ENCODE results near the gene IGFLR1. TPM values are rescaled to one million over a fixed set of nuclear protein-coding genes. Genes with fewer than 3 reads are reported as not detected.
"Not testable (repeated sequence)": the region's sequence is repeated elsewhere in the genome, so short reads cannot be mapped to it uniquely, and the experiment has no call there.

The IGFLR1 gene
- total RNA-seq, 2 experiments from 2014 or later, result 63.0 to 63.4 TPM

- Mint-ChIP-seq H3K27me3 (no peaks in the 10 kb centered on the region), H3K9me3 (no peaks in the 10 kb centered on the region), H3K36me3 (peaks cover 23% of the 10 kb centered on the region), H3K27ac (no peak overlapping the region), H3K4me1 (no peaks in the 10 kb centered on the region), H3K4me3 (no peak overlapping the region)
- DNase-seq (no peak), ATAC-seq (ENCODE audit: low read depth) (no peak)
- POLR2A ChIA-PET, result interaction anchor here (0.7 to 1.6 kb wide), 3 partner anchors 9 to 21 kb away, joined by 3 to 8 read pairs (median 4); partner anchors contain the start of gene LIN37
These were observed 14.9 kb downstream of the IGFLR1 start for GRCh38 chr19:35727053-35727955.

GRCh38 chr19:35725216-35725861 is 16.9 kb downstream of the IGFLR1 start:
- ATAC-seq (ENCODE audit: low read depth) (no peak), DNase-seq (no peak)
- Mint-ChIP-seq H3K9me3 (no peaks in the 10 kb centered on the region), H3K4me1 (no peaks in the 10 kb centered on the region), H3K4me3 (no peak overlapping the region), H3K36me3 (peaks cover 25% of the 10 kb centered on the region), H3K27ac (no peak overlapping the region), H3K27me3 (no peaks in the 10 kb centered on the region)
- POLR2A ChIA-PET, result no interaction called here

- Mint-ChIP-seq H3K36me3 (peaks cover 22% of the 10 kb centered on the region), H3K27me3 (no peaks in the 10 kb centered on the region), H3K27ac (no peak overlapping the region), H3K4me3 (no peak overlapping the region), H3K4me1 (peaks cover 3% of the 10 kb centered on the region), H3K9me3 (no peaks in the 10 kb centered on the region)
- DNase-seq, result no peak
- POLR2A ChIA-PET, result no interaction called here
- no peak for ATAC-seq (ENCODE audit: low read depth)
These were observed 17.7 kb downstream of the IGFLR1 start for GRCh38 chr19:35724560-35724959.

GRCh38 chr19:35724132-35724531 is 18.1 kb downstream of the IGFLR1 start:
- H3K4me1 Mint-ChIP-seq; H3K4me3 Mint-ChIP-seq; DNase-seq; ATAC-seq (ENCODE audit: low read depth); H3K27me3 Mint-ChIP-seq; H3K9me3 Mint-ChIP-seq; H3K27ac Mint-ChIP-seq: not testable (repeated sequence)
- H3K36me3 Mint-ChIP-seq, result peaks cover 22% of the 10 kb centered on the region
- POLR2A ChIA-PET, result interaction anchor here (0.6 kb wide), 1 partner anchor 177 kb away, joined by 3 read pairs; no protein-coding TSS in a partner anchor

GRCh38 chr19:35723671-35724070 is 18.6 kb downstream of the IGFLR1 start:
- POLR2A ChIA-PET, result interaction anchor here (0.6 kb wide), 1 partner anchor 177 kb away, joined by 3 read pairs; no protein-coding TSS in a partner anchor

DNA sequence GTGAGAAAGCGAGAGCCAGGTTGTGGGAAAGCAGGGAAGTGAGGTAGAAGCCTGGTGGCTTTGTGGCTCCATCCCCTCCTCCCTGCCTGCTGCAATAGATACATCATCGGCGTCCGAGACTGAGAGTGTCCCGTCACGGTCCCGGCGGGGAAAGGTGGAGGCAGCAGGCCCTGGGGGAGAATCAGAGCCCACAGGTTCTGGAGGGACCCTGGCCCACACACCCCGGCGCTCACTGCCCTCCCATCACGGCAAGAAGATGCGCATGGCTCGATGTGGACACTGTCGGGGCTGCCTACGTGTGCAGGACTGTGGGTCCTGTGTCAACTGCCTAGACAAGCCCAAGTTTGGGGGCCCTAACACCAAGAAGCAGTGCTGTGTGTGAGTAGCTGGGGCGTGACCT is 19.4 kb downstream of the IGFLR1 start:
- Mint-ChIP-seq H3K4me1 (peaks cover 12% of the 10 kb centered on the region), H3K27ac (no peak overlapping the region), H3K4me3 (no peak overlapping the region), H3K27me3 (no peaks in the 10 kb centered on the region), H3K36me3 (peaks cover 17% of the 10 kb centered on the region), H3K9me3 (no peaks in the 10 kb centered on the region)
- POLR2A ChIA-PET, result no interaction called here
- ATAC-seq (ENCODE audit: low read depth), result no peak
- no peak for DNase-seq

More at GRCh38 chr19:35723671-35724070, 18.6 kb downstream of the IGFLR1 start:
- ATAC-seq (ENCODE audit: low read depth), result no peak
- Mint-ChIP-seq H3K4me1 (peaks cover 12% of the 10 kb centered on the region), H3K9me3 (no peaks in the 10 kb centered on the region), H3K4me3 (no peak overlapping the region), H3K27ac (no peak overlapping the region), H3K36me3 (peaks cover 22% of the 10 kb centered on the region), H3K27me3 (no peaks in the 10 kb centered on the region)
- no peak for DNase-seq

GRCh38 chr19:35722461-35722860 is 19.8 kb downstream of the IGFLR1 start:
- POLR2A ChIA-PET, result no interaction called here
- Mint-ChIP-seq H3K27ac (no peak overlapping the region), H3K9me3 (no peaks in the 10 kb centered on the region), H3K36me3 (peaks cover 17% of the 10 kb centered on the region), H3K4me3 (no peak overlapping the region), H3K4me1 (peaks cover 12% of the 10 kb centered on the region), H3K27me3 (no peaks in the 10 kb centered on the region)
- DNase-seq, result no peak
- ATAC-seq (ENCODE audit: low read depth), result no peak

DNA sequence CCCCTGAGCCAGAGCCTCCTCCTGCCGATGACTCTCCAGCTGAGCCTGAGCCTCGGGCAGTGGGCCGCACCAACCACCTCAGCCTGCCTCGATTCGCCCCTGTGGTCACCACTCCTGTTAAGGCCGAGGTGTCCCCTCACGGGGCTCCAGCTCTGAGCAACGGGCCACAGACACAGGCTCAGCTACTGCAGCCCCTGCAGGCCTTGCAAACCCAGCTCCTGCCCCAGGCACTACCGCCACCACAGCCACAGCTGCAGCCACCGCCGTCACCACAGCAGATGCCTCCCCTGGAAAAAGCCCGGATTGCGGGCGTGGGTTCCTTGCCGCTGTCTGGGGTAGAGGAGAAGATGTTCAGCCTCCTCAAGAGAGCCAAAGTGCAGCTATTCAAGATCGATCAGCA is 20.9 kb downstream of the IGFLR1 start:
- H3K4me3 Mint-ChIP-seq, result no peak overlapping the region
- peaks cover 19% of the 10 kb centered on the region for H3K36me3 Mint-ChIP-seq
- peak overlapping the region; percentile 38 for H3K27ac Mint-ChIP-seq
- H3K4me1 Mint-ChIP-seq, result peaks cover 14% of the 10 kb centered on the region
- POLR2A ChIA-PET, result interaction anchor here (0.8 kb wide), 1 partner anchor 24 kb away, joined by 4 read pairs; the partner anchor contains the start of genes PSENEN and U2AF1L4
- no peak for ATAC-seq (ENCODE audit: low read depth)
- no peaks in the 10 kb centered on the region for H3K27me3 Mint-ChIP-seq
- no peak for DNase-seq
- no peaks in the 10 kb centered on the region for H3K9me3 Mint-ChIP-seq

GRCh38 chr19:35720648-35721047 is 21.6 kb downstream of the IGFLR1 start:
- H3K27me3 Mint-ChIP-seq, result no peaks in the 10 kb centered on the region
- POLR2A ChIA-PET, result interaction anchor here (0.8 to 3.3 kb wide), 2 partner anchors 20 to 25 kb away, joined by 4 to 32 read pairs; partner anchors contain the start of genes IGFLR1, PSENEN and U2AF1L4
- no peak overlapping the region for H3K27ac Mint-ChIP-seq

DNA sequence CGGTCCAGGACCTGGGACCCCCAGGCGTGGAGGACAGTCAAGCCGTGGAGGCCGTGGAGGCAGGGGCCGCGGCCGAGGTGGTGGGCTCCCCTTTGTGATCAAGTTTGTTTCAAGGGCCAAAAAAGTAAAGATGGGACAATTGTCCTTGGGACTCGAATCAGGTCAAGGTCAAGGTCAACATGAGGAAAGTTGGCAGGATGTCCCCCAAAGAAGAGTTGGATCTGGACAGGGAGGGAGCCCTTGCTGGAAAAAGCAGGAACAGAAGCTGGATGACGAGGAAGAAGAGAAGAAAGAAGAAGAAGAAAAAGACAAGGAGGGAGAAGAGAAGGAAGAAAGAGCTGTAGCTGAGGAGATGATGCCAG is 22.1 kb downstream of the IGFLR1 start:
- H3K27me3 Mint-ChIP-seq, result no peaks in the 10 kb centered on the region
- peaks cover 21% of the 10 kb centered on the region for H3K4me1 Mint-ChIP-seq
- no peak overlapping the region for H3K27ac Mint-ChIP-seq
- peak overlapping the region; percentile 49 for H3K4me3 Mint-ChIP-seq
- H3K36me3 Mint-ChIP-seq, result peaks cover 15% of the 10 kb centered on the region
- POLR2A ChIA-PET, result interaction anchor here (3.3 kb wide), 1 partner anchor 21 kb away, joined by 32 read pairs; the partner anchor contains the start of gene IGFLR1
- DNase-seq (no peak), ATAC-seq (ENCODE audit: low read depth) (no peak)
- no peaks in the 10 kb centered on the region for H3K9me3 Mint-ChIP-seq

More at GRCh38 chr19:35720648-35721047, 21.6 kb downstream of the IGFLR1 start:
- Mint-ChIP-seq H3K4me3 (no peak overlapping the region), H3K9me3 (no peaks in the 10 kb centered on the region), H3K36me3 (peaks cover 15% of the 10 kb centered on the region), H3K4me1 (peaks cover 21% of the 10 kb centered on the region)
- ATAC-seq (ENCODE audit: low read depth), result no peak
- DNase-seq, result no peak

- no peak for ATAC-seq (ENCODE audit: low read depth)
- H3K9me3 Mint-ChIP-seq, result no peaks in the 10 kb centered on the region
These were observed 22.7 kb downstream of the IGFLR1 start for GRCh38 chr19:35719402-35720162.

DNA sequence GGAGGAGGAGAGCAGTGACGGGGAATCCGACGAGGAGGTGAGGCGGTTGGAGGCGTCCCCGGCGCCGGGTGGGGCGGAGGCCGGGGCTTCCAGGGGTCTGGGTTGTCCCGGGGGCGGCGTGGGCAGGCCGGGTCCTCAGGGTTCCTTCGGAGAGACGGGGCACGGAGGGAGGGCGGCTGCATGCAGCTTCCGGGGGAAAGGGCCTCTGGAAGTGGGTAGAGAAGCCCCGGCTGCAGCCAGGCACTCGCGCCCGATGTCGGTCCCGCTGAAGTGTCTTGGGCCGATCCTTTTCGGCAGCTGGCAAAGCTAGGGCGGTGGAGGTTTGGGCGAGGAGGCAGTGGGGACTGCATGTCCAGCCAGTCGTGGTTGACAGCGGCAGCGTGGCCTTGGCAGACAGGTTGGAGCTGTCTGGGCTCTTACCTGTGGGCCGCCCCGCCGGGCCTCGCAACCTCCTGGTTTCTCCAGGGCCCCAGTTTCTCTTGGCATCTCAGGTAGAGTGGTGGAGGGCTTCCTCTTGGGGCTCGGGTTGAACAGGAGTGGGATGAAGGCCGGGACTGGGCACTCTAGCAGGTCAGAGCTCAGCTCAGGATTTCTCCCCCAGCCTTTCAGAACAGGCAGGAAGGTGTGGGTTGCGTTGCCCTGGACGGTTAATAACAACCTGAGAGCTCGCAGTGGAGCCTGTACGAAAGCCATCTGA is 23.8 kb downstream of the IGFLR1 start:
- ATAC-seq (ENCODE audit: low read depth), result peak; percentile 1
- no peaks in the 10 kb centered on the region for H3K9me3 Mint-ChIP-seq
- peak overlapping the region; percentile 97 for H3K4me3 Mint-ChIP-seq
- POLR2A ChIA-PET, result interaction anchor here (0.5 to 3.3 kb wide), 19 partner anchors 9 to 510 kb away, joined by 3 to 32 read pairs (median 5); partner anchors contain the start of genes COX6B1, HAUS5, HSPB6 and IGFLR1
- peak; percentile 75 for DNase-seq
- H3K4me1 Mint-ChIP-seq, result peaks cover 37% of the 10 kb centered on the region
- H3K36me3 Mint-ChIP-seq, result peaks cover 18% of the 10 kb centered on the region
- no peaks in the 10 kb centered on the region for H3K27me3 Mint-ChIP-seq
- peak overlapping the region; percentile 92 for H3K27ac Mint-ChIP-seq

More at GRCh38 chr19:35719402-35720162, 22.7 kb downstream of the IGFLR1 start:
- peaks cover 15% of the 10 kb centered on the region for H3K36me3 Mint-ChIP-seq
- H3K27me3 Mint-ChIP-seq, result no peaks in the 10 kb centered on the region
- peak overlapping the region; percentile 92 for H3K27ac Mint-ChIP-seq
- H3K4me1 Mint-ChIP-seq, result peaks cover 26% of the 10 kb centered on the region
- peak overlapping the region; percentile 97 for H3K4me3 Mint-ChIP-seq
- no peak for DNase-seq
- POLR2A ChIA-PET, result interaction anchor here (0.5 to 3.3 kb wide), 11 partner anchors 17 to 363 kb away, joined by 3 to 32 read pairs (median 7); partner anchors contain the start of genes COX6B1, HAUS5, HSPB6 and IGFLR1

Measured in activated naive CD8-positive, alpha-beta T cell treated with anti-CD3 and anti-CD28 coated beads, Interleukin-2, amount 10 ng/mL, durations not matched to agents 7 days and 5 days (primary cell).